ENCODE results near the gene KDELR3.
A peak's percentile ranks its signal among the peaks of the same experiment; 100 is the strongest.

The KDELR3 gene

DNA sequence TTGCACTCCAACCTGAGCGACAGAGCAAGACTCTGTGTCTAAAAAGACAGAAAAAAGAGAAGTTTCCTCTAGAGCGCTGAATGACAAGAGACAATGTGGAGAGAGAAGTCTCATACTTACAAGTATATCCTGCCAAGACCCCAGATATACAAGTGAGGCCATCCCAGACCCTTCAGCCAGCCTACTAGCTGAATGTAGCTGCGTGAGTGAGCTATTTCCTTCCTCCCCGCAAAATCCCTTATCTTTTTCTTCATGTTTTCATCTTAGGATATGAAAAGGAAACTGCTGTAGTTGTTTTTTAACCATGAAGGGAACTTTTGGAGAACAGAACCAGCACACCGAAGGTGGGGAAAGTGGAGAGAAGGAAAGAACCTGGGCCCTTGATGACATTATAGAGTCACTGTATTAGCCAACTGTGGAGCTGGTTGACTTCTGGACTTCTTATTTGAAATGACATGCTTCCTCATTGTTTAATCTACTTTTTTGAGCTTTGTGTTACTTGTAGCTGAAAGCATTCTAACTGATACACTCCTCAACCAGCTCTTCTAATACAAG is 42.6 kb downstream of the KDELR3 start:
- TF ChIP-seq, protein P1, sequence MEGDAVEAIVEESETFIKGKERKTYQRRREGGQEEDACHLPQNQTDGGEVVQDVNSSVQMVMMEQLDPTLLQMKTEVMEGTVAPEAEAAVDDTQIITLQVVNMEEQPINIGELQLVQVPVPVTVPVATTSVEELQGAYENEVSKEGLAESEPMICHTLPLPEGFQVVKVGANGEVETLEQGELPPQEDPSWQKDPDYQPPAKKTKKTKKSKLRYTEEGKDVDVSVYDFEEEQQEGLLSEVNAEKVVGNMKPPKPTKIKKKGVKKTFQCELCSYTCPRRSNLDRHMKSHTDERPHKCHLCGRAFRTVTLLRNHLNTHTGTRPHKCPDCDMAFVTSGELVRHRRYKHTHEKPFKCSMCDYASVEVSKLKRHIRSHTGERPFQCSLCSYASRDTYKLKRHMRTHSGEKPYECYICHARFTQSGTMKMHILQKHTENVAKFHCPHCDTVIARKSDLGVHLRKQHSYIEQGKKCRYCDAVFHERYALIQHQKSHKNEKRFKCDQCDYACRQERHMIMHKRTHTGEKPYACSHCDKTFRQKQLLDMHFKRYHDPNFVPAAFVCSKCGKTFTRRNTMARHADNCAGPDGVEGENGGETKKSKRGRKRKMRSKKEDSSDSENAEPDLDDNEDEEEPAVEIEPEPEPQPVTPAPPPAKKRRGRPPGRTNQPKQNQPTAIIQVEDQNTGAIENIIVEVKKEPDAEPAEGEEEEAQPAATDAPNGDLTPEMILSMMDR (conservative IDR thresholded peaks at IDR 0.05) = no peak
- H3K27ac ChIP-seq = no peak overlapping the region

- no peak overlapping the region for H3K27ac ChIP-seq
- TF ChIP-seq, protein P1 (conservative IDR thresholded peaks at IDR 0.05) = peak; percentile 61
Observed at GRCh38 chr22:38513063-38513462, 45.2 kb downstream of the KDELR3 start.

DNA sequence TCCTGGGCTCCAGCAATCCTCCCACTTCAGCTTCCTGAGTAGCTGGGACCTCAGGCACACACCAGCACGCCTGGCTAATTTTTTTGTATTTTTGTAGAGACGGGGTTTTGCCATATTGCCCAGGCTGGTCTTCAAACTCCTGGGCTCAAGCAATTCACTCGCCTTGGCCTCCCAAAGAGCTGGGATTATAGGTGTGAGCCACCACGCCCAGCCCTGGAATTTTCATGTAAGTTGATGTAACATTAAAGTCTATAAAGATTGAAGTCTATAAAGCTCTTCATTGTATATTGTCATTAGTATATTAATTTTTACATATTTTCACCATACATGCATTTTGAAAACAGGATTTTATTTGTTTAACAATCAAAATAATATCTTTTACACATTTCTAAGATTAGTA is 50.7 kb downstream of the KDELR3 start:
- no peak overlapping the region for H3K27ac ChIP-seq
- TF ChIP-seq, protein P1 (conservative IDR thresholded peaks at IDR 0.05) = no peak

- H3K27ac ChIP-seq = no peak overlapping the region
- TF ChIP-seq, protein P1 (conservative IDR thresholded peaks at IDR 0.05) = no peak
Observed at GRCh38 chr22:38519453-38520250, 51.8 kb downstream of the KDELR3 start.

- TF ChIP-seq, protein P1 (conservative IDR thresholded peaks at IDR 0.05) = no peak
Observed at GRCh38 chr22:38523029-38523428, 55.1 kb downstream of the KDELR3 start.

GRCh38 chr22:38523479-38523878 is 55.6 kb downstream of the KDELR3 start:
- no peak overlapping the region for H3K27ac ChIP-seq
- TF ChIP-seq, protein P1 (conservative IDR thresholded peaks at IDR 0.05) = no peak

More at GRCh38 chr22:38523029-38523428, 55.1 kb downstream of the KDELR3 start:
- no peak overlapping the region for H3K27ac ChIP-seq

- H3K27ac ChIP-seq = no peak overlapping the region
- TF ChIP-seq, protein P1 (conservative IDR thresholded peaks at IDR 0.05) = no peak
Observed at GRCh38 chr22:38524429-38524828, 56.5 kb downstream of the KDELR3 start.

Data from VCaP (cell line).